GM10847 (cell line): ENCODE results near the gene DDC.

ENCODE experiments used
- POLR2A ChIP-seq: IDR thresholded peaks from 2 replicates; pipeline ENCODE4 v1.6.1; 2011; ENCODE audit not compliant: insufficient read length; ENCODE audit errors: extremely low read depth

DDC gene

DNA sequence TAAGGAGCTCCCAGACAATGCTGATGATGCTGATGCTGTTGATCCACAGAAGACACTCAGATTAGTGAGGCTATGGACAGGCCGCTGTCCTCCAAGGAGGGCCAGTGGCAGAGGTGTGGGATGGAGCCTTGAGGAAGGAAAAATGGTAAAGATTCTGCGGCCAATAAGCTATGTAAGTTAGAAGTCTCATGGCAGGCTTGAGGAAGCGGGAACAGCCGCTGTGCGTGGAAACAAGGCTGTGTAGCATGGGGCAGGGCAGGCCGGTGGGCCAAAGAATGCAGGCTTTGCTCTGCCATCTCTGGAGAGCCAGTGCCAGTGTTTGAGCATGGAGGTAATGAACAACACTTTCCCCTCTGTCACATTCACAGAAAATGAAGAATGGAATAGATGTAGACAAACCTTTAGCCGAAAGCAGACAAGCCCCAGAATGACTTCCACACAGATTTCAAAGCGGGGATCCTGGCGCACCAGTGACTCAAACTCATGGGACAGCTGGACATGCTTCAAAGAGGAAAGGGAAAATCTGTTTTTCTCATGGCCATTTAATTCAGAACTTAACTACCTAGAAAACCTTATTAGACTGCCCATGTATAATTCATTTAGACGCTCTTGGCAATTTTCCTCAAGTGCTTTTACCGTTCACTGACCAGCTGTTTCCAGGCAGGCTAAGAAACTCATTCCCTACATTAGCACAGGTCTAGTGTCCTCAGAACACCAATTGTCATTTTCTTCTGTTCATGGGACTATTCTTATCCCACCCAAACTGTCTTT lies 98.2 kb downstream of the DDC start:
- no peak for TF ChIP-seq POLR2A

DNA sequence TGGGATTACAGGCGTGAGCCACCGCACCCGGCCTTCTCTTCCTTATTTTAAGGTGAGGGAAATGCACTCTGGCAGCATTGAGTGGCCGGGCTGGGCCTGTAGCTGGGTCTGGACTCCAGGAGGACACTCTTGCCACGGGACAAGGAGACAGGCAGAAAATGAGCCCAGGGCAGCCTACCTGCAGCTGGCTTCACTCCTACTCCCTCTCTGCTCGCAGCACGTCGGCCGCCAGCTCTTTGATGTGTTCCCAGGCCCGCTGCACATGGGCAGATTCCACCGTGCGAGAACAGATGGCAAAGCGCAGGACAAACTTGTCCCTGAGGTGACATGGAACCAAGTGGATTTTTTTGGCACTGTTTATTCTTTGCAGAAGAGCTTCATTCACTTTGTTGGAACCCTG lies 102.2 kb downstream of the DDC start:
- TF ChIP-seq POLR2A = no peak

DNA sequence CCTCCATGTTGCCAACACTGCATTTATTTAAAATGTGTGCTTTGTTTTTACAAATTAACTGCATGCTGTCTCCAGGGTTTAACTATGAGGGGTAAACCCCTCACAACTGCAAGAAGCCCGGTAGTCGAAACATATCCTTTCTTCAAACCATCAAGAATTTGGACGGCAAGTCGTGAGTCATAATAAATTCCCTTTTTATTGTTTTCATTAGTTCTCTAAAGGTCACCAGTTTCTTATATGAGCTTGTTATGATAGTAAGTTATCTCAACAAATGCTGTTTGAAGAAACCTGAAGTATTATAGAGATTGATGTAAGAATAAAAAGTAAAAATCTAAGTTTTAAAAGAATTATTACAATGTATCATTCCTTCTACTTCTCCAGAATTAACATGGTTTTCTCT lies 102.8 kb downstream of the DDC start:
- TF ChIP-seq POLR2A = no peak

DNA sequence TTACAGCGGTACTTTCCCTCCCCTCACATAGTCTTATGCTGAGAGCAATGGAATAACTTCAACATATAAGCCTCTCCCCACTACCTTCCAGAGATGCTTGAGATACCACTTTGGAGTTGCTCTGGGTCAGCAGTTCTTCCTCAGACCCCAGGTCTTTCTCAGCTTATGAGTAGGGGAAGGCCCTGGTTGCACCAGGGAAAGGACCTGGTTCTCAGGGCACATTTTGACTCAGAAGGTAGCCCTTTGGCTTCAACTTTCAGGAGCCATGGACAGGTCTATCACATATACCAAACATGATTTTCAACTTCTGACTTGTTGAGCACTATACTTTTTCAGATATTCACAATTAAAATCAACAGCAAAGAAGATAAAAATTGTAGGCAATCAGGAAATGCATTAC lies 103.5 kb downstream of the DDC start:
- no peak for TF ChIP-seq POLR2A

DNA sequence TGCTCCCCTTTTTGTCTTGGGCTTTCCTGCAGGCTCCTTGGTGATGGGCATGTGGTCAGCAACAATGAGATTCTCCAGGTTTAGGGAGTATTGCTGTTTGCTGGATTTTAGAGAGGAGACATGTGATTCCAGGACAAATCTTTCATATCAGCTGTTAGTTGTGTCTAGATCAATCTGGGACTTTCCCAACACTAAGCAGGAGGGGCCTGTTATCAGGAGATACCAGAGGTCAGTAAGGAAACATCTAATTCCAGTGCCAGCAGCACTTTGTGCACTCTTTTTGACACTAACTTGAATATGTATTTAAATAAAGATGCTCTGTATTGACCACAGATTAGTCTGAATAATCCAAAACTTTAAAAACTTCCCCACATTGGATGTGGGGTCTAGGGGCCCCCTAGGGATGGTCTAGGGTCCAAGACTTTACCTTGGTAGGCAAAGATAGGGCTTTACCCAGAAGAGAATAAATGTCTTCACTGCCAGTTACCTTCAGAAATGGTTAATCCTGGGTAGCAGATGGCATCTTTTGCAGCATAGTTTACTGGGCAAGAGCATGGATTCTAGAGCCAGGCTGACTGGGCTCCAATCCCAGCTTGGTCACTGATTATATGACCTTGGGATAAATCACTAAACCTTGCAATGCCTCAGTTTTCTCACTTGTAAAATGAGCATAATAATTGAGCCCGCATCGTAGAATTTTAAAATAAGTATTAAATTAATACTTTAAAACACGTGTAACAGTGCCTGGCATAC lies 108.7 kb downstream of the DDC start:
- TF ChIP-seq POLR2A = no peak

DNA sequence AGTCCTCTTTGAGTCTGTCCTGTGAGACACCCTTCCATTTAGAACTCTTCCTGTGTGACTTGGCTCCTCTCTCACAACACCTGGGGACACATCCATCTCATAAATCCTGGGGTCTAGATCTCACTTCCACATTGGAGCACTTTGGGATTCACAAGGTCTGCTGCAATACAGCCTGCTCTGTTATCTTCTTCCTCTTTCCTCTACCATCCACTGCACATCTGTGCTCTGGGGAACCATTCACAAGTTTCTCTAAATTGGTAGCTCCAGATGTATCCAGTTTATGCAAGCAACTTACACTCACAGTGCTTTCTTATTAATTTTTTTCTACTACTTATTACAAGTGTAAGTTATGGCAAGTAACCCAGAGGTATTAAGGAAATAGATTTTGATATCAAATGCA lies 109.5 kb downstream of the DDC start:
- no peak for TF ChIP-seq POLR2A

DNA sequence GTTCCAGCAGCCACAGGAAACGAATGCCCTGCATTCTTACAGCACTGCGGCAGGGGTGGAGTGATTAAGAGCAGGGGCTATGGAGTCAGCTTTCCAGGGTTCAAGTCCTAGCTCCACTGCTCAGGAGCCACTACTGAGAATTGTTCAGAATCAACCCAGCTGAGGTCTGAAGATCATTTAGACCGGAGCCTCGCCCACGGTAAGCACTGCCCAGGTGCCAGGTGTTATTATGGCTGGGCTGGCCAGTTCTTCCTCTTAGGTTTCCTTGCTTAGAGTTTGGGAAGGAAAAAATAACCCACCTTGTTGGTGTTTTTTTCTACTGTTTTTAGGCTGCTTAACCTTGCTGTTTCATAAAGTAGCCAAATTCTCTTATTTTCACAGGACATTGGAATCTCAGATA lies 110.2 kb downstream of the DDC start:
- no peak for TF ChIP-seq POLR2A

DNA sequence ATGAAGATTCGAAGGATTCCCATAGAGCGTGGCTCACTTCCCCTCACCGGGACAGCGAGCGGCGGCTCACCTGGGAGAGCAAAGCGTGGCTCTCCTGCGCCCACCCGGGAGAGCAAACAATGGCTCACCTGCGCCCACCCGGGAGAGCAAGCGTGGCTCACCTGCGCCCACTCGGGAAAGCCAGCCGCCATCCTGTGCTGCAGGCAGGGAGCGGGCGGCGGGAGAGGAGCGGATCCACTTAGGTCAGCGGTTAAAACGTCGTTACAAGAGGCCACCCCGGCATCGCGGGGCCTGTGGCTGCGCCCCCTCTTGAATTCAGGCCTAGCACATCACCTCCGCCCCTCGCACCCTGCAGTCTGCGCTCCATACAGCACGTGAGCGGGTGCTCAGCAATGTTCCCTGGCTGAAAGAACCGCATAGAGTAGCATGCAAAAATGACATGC lies 114.6 kb downstream of the DDC start:
- TF ChIP-seq POLR2A = no peak

DNA sequence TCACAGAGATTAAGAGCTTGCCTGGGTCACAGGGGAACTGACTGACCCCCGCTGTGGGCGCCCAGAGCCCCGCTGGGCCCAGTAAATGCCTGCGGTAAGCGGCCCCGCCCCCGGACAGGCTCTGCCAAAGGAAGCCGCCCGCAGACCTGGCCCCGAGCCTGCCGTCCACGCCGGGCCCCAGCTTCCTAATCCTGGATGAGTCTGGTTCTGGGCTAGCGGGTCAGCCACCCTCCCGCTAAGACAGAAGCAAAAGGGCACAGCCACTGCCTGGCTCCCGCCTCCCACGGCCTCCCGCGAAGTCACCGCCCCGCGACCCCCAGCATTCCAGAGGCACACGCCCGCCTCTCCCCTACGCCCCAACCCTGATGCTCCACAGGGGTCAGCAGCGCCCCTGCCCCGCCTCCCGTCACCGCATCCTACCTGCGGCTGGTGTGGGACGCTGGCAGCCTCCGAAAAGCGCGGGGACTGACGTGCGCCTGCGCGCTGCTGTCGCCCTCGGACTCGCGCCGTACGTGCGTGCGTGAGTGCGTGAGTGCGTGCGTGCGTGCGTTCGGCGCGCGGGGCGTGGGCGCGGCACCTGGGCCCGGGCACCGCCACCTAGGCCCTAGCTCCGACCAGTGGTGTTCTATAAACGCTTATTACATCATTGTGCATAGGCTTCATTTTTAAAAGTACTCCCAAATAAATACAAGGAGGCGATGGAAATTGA lies 115.2 kb downstream of the DDC start, which contains the start of gene FIGNL1:
TSS of gene FIGNL1 (minus strand) at position 470 of the 709 bp plus-strand sequence. CDS start 3,063 bp downstream, outside the sequence.
- TF ChIP-seq POLR2A = peak; percentile 89

DNA sequence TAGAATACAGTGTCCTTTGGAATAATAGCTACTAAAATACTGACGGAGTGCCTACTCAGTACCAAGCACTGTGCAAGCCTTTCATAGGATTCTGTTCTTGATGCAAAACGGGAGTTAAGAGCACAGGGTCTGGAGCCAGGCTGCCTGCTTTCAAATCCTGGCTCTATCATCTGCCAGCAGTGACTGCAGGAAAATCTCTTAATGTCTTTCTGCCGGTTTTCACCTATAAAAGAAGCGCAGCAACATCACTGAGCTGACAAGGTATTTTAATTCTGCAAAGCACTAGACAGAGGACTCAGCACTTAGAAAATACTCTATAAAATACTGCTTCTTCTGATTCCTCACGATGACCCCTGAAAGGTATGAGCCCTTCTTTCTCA lies 115.7 kb downstream of the DDC start:
- no peak for TF ChIP-seq POLR2A

DNA sequence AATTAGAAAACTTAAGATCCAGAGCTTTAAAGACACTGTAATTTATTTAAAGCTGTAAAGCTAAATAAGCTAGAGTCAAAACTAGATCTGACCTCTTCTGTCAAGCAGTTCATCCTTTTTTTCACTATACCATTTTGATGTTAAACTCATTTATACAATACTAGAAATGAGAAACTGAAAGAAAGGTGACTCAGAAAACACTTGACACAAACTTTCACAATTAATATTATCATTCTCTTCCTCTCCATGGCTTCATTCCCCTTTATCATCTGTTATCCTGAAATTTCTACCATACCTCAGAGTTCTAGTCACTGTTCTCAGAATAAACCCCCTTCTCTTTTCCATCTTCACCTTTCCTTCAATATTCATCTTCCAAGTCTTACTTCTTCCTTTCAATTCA lies 116.4 kb downstream of the DDC start:
- no peak for TF ChIP-seq POLR2A

DNA sequence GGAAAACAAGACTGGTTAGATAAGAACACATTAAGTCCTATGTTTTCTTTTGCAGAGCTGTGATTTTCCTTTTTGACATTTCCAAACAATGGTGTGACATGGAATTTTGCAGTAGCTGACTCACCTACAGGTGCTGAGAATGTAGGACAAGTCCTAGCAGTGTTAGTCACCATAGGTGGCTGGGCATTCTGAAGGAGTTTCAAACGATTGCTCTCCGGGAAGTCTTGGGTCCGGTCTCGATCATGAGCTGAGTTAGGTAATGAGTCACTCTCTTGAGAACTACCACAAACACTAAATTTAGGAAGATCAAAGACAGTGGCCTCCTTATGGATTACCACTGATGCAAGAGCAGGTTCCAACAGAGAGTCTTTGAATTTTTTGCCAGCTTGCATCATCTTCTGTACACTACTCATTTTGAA lies 118.7 kb downstream of the DDC start:
- no peak for TF ChIP-seq POLR2A

DNA sequence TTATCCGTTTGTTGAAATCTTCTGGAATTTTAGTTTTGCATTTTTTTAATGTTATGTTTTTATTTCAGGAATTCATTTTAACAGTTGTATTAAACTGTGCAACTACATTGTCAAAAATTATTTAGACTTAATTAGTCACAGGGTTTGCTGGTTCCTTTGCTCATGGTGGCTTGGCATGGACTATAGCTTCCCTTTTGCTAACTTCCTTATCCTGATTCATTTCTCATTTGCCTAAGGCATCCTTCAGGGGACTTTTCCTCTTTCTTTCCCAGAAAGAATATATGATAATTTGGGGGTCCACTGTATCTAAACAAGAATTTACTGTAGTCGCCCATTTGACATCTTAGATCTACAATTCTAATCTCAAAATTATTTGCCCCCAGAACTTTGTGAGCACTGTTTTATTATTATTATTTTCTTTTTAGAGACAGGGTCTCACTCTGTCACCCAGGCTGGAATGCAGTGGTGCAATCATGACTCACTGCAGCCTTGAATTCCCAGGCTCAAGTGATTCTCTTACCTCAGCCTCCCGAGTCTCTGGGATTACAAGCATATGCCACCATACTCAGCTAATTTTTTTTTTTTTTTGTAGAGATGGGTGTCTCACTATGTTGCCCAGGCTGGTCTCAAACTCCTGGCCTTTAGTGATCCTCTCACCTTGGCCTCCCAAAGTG lies 128.9 kb downstream of the DDC start:
- no peak for TF ChIP-seq POLR2A

DNA sequence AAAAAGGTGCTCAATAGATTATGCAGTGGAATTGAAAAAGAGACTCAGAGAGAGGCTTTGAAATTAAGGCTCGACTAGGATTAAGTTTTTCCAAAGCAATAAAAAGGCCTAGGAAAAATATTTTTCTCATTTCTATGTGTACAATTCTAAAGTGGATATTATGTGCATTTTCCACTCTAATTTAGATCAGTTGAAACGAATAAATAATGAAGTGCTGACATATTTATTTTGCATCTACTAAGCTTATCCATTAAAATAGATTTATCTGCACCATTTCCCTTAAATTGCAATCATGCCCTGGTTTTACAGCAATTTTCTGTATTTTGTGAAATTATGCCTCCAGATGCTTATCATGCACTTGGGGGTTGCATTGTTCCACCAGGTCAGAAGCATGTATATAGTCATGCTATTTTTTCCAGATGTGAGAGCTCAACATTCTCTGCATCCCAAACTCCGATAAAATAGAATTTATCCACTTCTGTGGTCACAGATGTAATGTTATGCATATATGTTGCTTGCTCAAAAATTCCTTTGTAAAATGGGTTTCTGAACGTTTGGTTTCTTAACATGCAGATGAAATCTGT lies 133.4 kb downstream of the DDC start:
- no peak for TF ChIP-seq POLR2A

DNA sequence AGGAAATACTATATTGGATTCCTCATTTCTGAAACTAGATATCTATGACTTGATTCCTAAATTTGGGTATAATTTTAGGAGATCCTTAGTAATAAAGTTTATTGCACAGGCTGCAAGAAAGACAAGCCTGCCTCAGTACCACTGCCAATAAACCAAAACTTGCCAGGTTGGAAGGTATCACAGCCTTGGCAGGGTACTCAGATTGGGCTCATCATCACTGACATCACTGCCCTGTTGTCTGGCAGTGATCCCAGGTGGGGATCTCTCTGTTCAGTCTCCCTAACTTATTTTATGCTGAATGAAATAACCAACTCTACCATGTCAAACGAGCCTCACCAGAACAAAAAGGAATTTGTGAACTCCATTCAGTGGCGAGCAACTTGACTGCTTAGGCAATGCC lies 133.9 kb downstream of the DDC start:
- no peak for TF ChIP-seq POLR2A

DNA sequence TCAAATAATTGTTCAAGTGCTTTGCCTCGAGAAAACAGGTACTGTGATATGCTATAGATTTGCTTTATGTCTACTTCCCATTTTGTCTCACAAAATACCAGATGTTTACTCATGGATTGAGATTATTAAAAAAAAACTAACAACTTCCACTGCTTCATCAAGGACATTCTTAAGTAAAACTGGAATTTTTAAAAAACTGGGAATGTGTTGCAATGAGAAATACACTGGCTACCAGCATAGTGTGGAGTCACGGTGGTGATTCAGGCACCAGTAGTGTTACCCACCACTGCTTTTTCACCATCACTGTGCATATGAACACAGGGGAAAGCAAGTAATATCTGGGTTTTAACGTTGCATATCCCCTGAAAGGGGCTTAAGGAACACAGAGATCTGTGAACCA lies 136.3 kb downstream of the DDC start:
- TF ChIP-seq POLR2A = no peak

DNA sequence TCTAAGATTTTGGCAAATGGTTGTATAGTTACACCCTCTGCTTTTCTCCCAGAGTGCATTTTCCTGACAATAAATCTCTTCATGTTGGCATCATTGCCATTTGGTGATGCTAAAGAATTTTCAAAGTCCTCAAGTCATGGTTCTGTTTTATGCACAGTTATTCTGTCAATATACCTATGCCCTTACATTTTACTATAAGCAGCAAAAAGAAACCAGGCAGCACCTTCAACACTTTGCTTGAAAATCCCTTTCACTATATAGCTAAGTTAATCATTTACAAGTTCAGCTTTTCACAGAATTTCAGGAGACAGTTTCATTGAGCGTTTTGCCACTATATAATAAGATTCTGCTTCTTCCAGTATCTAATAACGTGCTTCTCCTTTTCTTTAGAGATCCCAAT lies 137.7 kb downstream of the DDC start:
- TF ChIP-seq POLR2A = no peak
